GM19467 (cell line): Measurements from ENCODE around the gene RAD51B.
"Not testable (repeated sequence)": the region's sequence is repeated elsewhere in the genome, so short reads cannot be mapped to it uniquely, and the experiment has no call there.

Experiments used
- ATAC-seq: cut with Tn5 transposase; IDR thresholded peaks from one replicate; pipeline ENCODE4 v1.9.1; 2021; ENCODE audit warnings: mild to moderate bottlenecking, moderate library complexity; ENCODE audit not compliant: unreplicated experiment

The RAD51B gene

GRCh38 chr14:67943947-67944346 is 124.4 kb downstream of the RAD51B start:
- ATAC-seq: no peak

- no peak for ATAC-seq
Observed at GRCh38 chr14:67944605-67945004, 125.0 kb downstream of the RAD51B start.

- ATAC-seq: no peak
Observed at GRCh38 chr14:67949771-67950170, 130.2 kb downstream of the RAD51B start.

GRCh38 chr14:67950386-67950785 is 130.8 kb downstream of the RAD51B start:
- ATAC-seq: no peak

- ATAC-seq: no peak
Observed at GRCh38 chr14:67951529-67952135, 132.1 kb downstream of the RAD51B start.

GRCh38 chr14:67952381-67952780 is 132.8 kb downstream of the RAD51B start:
- ATAC-seq: no peak

GRCh38 chr14:67952786-67953185 is 133.2 kb downstream of the RAD51B start:
- no peak for ATAC-seq

- no peak for ATAC-seq
Observed at GRCh38 chr14:67955261-67955660, 135.7 kb downstream of the RAD51B start.

- ATAC-seq: no peak
Observed at GRCh38 chr14:67957946-67958345, 138.4 kb downstream of the RAD51B start.

- ATAC-seq: no peak
Observed at GRCh38 chr14:67961676-67962075, 142.1 kb downstream of the RAD51B start.

- ATAC-seq: no peak
Observed at GRCh38 chr14:67962215-67962644, 142.7 kb downstream of the RAD51B start.

- ATAC-seq: no peak
Observed at GRCh38 chr14:67963545-67963944, 144.0 kb downstream of the RAD51B start.

- no peak for ATAC-seq
Observed at GRCh38 chr14:67963960-67964812, 144.6 kb downstream of the RAD51B start.

GRCh38 chr14:67965696-67966095 is 146.1 kb downstream of the RAD51B start:
- no peak for ATAC-seq

- no peak for ATAC-seq
Observed at GRCh38 chr14:67967206-67967605, 147.6 kb downstream of the RAD51B start.

GRCh38 chr14:67967970-67968369 is 148.4 kb downstream of the RAD51B start:
- ATAC-seq: not testable (repeated sequence)

GRCh38 chr14:67970923-67971322 is 151.3 kb downstream of the RAD51B start:
- no peak for ATAC-seq

GRCh38 chr14:67971627-67972625 is 152.3 kb downstream of the RAD51B start:
- no peak for ATAC-seq

GRCh38 chr14:67973436-67973835 is 153.9 kb downstream of the RAD51B start:
- ATAC-seq: no peak

- ATAC-seq: no peak
Observed at GRCh38 chr14:67975470-67975869, 155.9 kb downstream of the RAD51B start.

- ATAC-seq: no peak
Observed at GRCh38 chr14:67977434-67978034, 158.0 kb downstream of the RAD51B start.
